Kidney (tissue), 14 donors: Measurements from ENCODE around the gene FNBP1. TPM values are rescaled to one million over a fixed set of nuclear protein-coding genes. Genes with fewer than 3 reads are reported as not detected.
A peak's percentile ranks its signal among the peaks of the same experiment; 100 is the strongest.

Experiments
- DNase-seq, 5 donors: peaks; one replicate each; pipeline ENCODE4 v3.0.0-alpha.2; 2013 to 2020
- FAIRE-seq: peaks from 2 replicates; lab custom pipeline; 2012; peaks lifted over from hg19 to GRCh38; lab: Jason Lieb, UNC
- H3K27ac ChIP-seq, 2 donors: one replicate each; pipeline ENCODE4 v1.7.0; 2013; ENCODE audit warnings: low read depth in 2 of 2, low read length in 2 of 2, inconsistent platforms in 1 of 2
- H3K27me3 ChIP-seq: one replicate; pipeline ENCODE4 v1.7.1; 2013; ENCODE audit warnings: low read length, inconsistent platforms; ENCODE audit not compliant: control insufficient read depth, insufficient read depth
- H3K36me3 ChIP-seq, 3 donors: one replicate each; pipeline versions ENCODE4 v1.7.0 to v1.7.1; 2013; ENCODE audit warnings: low read length in 3 of 3, control low read depth in 1 of 3, inconsistent platforms in 1 of 3; ENCODE audit not compliant: insufficient read depth in 3 of 3, control insufficient read depth in 2 of 3
- H3K4me1 ChIP-seq, 3 donors: one replicate each; pipeline versions ENCODE4 v1.7.0 to v1.7.1; 2013; ENCODE audit warnings: low read length in 3 of 3, inconsistent platforms in 1 of 3, low read depth in 1 of 3; ENCODE audit not compliant: control insufficient read depth in 2 of 3, insufficient read depth in 2 of 3
- H3K4me3 ChIP-seq, 3 donors: one replicate each; pipeline versions ENCODE4 v1.7.0 to v1.8.1; 2013; ENCODE audit warnings: low read length in 3 of 3, control low read depth in 1 of 3, inconsistent platforms in 1 of 3
- H3K9ac ChIP-seq, 3 donors: one replicate each; pipeline versions ENCODE4 v1.7.0 to v1.7.1; 2013; ENCODE audit warnings: low read length in 3 of 3, control low read depth in 1 of 3, inconsistent platforms in 1 of 3
- H3K9me3 ChIP-seq, 3 donors: one replicate each; pipeline versions ENCODE4 v1.7.0 to v1.7.1; 2013; ENCODE audit warnings: low read length in 3 of 3, control low read depth in 1 of 3, inconsistent platforms in 1 of 3; ENCODE audit not compliant: control insufficient read depth in 2 of 3, insufficient read depth in 1 of 3
- CTCF ChIP-seq: IDR thresholded peaks from 3 replicates; pipeline ENCODE4 v1.5.1; 2012; ENCODE audit warnings: mild to moderate bottlenecking, moderate library complexity, borderline replicate concordance; ENCODE audit not compliant: insufficient read depth; ENCODE audit errors: extremely low read depth
- intact Hi-C: fragments of 100-400 bp; cut with DNase I; formaldehyde crosslinking; loops from one replicate; pipeline ENCODE4 v1.11.1; 2022
- polyA plus RNA-seq: library from polyadenylated mRNA; stranded (reverse); fragments of 350-450 nt; fragmentation: Illumina TruSeq; extraction: RNeasy Lipid Tissue Mini Kit (QIAGEN cat#74804); gene quantifications from one replicate; pipeline ENCODE4 v1.2.3, GENCODE V29; 2014; ENCODE audit warnings: low read depth, low replicate concordance; ENCODE audit not compliant: insufficient read depth
- total RNA-seq: library from RNA; stranded (reverse); fragmentation: NEBNext Ultra II Directional; extraction: Animal tissue kit (Norgen Biotek cat#: 25700); gene quantifications from one replicate; pipeline ENCODE4 v1.2.1, GENCODE V29; 2021
- donor health status: control.
- donor health status: control.
- donor health status: control.
- donor health status: control.
- donor health status: control.
- donor health status: DM: yes; HTN: yes; CAD: no.
- donor health status: Normal renal cell carcinoma (clear cell type).

The FNBP1 gene
- total and polyA plus RNA-seq, 2 donors from 2014 or later, result 9.7 to 51.7 TPM

- H3K4me1 ChIP-seq, result no peaks in the 10 kb centered on the region
- H3K4me3 ChIP-seq, result no peak overlapping the region
- no peaks in the 10 kb centered on the region for H3K9me3 ChIP-seq
- peaks cover 0 to 26% (median 14%) of the 10 kb centered on the region in 3 donors for H3K36me3 ChIP-seq
- DNase-seq (peak in 1 of 5 donors; percentile 62), FAIRE-seq (no peak)
- H3K9ac ChIP-seq, result no peak overlapping the region
- no peaks in the 10 kb centered on the region for H3K27me3 ChIP-seq
- no peak for TF ChIP-seq CTCF
- intact Hi-C loops, result no loop called here
- no peak overlapping the region for H3K27ac ChIP-seq
Measured at GRCh38 chr9:129865668-129866320, 177.2 kb downstream of the FNBP1 start.

GRCh38 chr9:129864991-129865647, 177.9 kb downstream of the FNBP1 start:
- H3K4me3 ChIP-seq, result no peak overlapping the region
- DNase-seq (peak in 1 of 5 donors; percentile 29), FAIRE-seq (no peak)
- no peak overlapping the region for H3K27ac ChIP-seq
- intact Hi-C loops, result no loop called here
- no peaks in the 10 kb centered on the region for H3K9me3 ChIP-seq
- TF ChIP-seq CTCF, result no peak
- H3K4me1 ChIP-seq, result no peaks in the 10 kb centered on the region
- peaks cover 0 to 30% (median 14%) of the 10 kb centered on the region in 3 donors for H3K36me3 ChIP-seq
- no peak overlapping the region for H3K9ac ChIP-seq
- H3K27me3 ChIP-seq, result no peaks in the 10 kb centered on the region

- Histone ChIP-seq H3K27me3 (no peaks in the 10 kb centered on the region), H3K4me3 (no peak overlapping the region), H3K36me3 (peaks cover 3 to 38% (median 17%) of the 10 kb centered on the region in 3 donors), H3K4me1 (no peaks in the 10 kb centered on the region), H3K9me3 (no peaks in the 10 kb centered on the region), H3K27ac (no peak overlapping the region), H3K9ac (no peak overlapping the region)
- DNase-seq (peak in 4 of 5 donors; percentile 29 to 59 (median 41)), FAIRE-seq (no peak)
- intact Hi-C loops, result no loop called here
- TF ChIP-seq CTCF, result no peak
Measured at GRCh38 chr9:129863059-129863690, 179.8 kb downstream of the FNBP1 start.
